Kidney epithelial cell (primary cell): ENCODE measurements around the gene AVPR2. TPM values are rescaled to one million over a fixed set of nuclear protein-coding genes. Genes with fewer than 3 reads are reported as not detected.

Source experiments
- DNase-seq: peaks from one replicate; pipeline ENCODE4 v3.0.0-alpha.2; 2010; ENCODE audit warnings: low read depth
- H3K27me3 ChIP-seq: 2 replicates; pipeline ENCODE4 v1.6.0; 2011; ENCODE audit warnings: low read length; ENCODE audit not compliant: control insufficient read depth, insufficient read depth
- H3K36me3 ChIP-seq: 2 replicates; pipeline ENCODE4 v1.5.1; 2011; ENCODE audit warnings: low read length; ENCODE audit not compliant: control insufficient read depth, insufficient read depth
- H3K4me3 ChIP-seq: 2 replicates; pipeline ENCODE4 v1.5.1; 2011; ENCODE audit warnings: low read depth, mild to moderate bottlenecking, control low read depth, low read length
- total RNA-seq: library from RNA; depleted of rRNA; stranded (reverse); fragments of >200 nt; gene quantifications from 2 replicates; pipeline ENCODE4 v1.2.3, GENCODE V29; 2015
- TF ChIP-seq, protein P1 (sequence below): IDR thresholded peaks from 2 replicates; pipeline ENCODE4 v1.5.1; 2011; ENCODE audit warnings: mild to moderate bottlenecking, moderate library complexity, low read length, control low read depth, inconsistent platforms; ENCODE audit not compliant: insufficient read depth, poor library complexity, severe bottlenecking

The AVPR2 gene
- total RNA-seq, 1 donor from 2014 or later: 0.08 TPM

DNA sequence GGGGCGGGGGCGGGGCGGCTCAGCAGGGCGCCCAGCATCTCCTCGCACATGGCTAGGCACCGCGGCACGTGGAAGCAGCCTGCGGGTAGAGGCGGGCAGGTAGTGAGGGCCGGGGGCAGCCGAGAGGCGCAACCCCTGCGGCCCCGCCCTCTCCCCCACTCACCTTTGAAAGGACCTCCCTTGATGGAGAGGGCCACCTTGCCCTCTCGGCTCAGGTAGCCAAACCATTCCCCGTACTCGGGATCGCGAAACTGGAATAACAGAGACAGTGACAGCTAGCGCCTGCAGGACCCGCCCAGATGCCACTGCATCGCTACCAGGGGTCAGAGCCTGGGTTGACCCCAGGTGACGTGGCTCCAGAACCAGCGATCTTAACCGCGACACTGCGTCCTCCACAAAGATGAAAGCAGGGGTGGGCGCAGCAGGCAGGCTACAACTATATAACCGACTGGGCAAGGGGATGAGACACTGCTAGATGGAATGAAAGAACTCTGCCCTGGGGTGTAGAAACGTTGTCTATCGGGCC, 30.9 kb downstream of the AVPR2 start:
- H3K36me3 ChIP-seq: no peaks in the 10 kb centered on the region
- H3K4me3 ChIP-seq: peak overlapping the region; percentile 37
- no peak for DNase-seq
- no peaks in the 10 kb centered on the region for H3K27me3 ChIP-seq
- TF ChIP-seq, protein P1, sequence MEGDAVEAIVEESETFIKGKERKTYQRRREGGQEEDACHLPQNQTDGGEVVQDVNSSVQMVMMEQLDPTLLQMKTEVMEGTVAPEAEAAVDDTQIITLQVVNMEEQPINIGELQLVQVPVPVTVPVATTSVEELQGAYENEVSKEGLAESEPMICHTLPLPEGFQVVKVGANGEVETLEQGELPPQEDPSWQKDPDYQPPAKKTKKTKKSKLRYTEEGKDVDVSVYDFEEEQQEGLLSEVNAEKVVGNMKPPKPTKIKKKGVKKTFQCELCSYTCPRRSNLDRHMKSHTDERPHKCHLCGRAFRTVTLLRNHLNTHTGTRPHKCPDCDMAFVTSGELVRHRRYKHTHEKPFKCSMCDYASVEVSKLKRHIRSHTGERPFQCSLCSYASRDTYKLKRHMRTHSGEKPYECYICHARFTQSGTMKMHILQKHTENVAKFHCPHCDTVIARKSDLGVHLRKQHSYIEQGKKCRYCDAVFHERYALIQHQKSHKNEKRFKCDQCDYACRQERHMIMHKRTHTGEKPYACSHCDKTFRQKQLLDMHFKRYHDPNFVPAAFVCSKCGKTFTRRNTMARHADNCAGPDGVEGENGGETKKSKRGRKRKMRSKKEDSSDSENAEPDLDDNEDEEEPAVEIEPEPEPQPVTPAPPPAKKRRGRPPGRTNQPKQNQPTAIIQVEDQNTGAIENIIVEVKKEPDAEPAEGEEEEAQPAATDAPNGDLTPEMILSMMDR: no peak

DNA sequence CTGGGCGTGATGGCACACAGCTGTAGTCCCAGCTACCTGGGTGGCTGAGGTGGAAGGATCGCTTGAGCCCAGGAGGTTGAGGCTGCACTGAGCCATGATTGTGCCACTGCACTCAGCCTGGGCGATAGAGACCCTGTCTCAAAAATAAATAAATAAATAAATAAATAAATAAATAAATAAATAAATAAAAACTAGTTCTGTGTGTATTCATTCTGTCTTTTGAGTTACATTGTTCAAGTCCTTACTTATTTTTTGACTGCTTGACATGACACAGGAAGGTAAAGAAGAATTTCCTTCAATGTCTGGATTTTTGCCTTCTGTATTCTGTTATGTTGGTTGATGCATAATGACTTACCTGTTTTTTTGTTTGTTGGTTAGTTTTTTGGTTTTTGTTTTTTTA, 32.6 kb downstream of the AVPR2 start:
- H3K4me3 ChIP-seq: no peak overlapping the region
- no peaks in the 10 kb centered on the region for H3K36me3 ChIP-seq
- H3K27me3 ChIP-seq: no peaks in the 10 kb centered on the region
- TF ChIP-seq, protein P1: no peak
- DNase-seq: no peak

GRCh38 chrX:153938226-153938786, 33.8 kb downstream of the AVPR2 start:
- Histone ChIP-seq H3K36me3 (no peaks in the 10 kb centered on the region), H3K4me3 (no peak overlapping the region), H3K27me3 (no peaks in the 10 kb centered on the region)
- DNase-seq: no peak
- TF ChIP-seq, protein P1: no peak

GRCh38 chrX:153939573-153939972, 35.1 kb downstream of the AVPR2 start:
- no peak for DNase-seq
- no peaks in the 10 kb centered on the region for H3K36me3 ChIP-seq
- TF ChIP-seq, protein P1: no peak
- H3K4me3 ChIP-seq: no peak overlapping the region
- H3K27me3 ChIP-seq: no peaks in the 10 kb centered on the region

GRCh38 chrX:153941336-153942252, 37.1 kb downstream of the AVPR2 start:
- DNase-seq: no peak
- no peaks in the 10 kb centered on the region for H3K27me3 ChIP-seq
- TF ChIP-seq, protein P1: no peak
- H3K36me3 ChIP-seq: no peaks in the 10 kb centered on the region
- H3K4me3 ChIP-seq: no peak overlapping the region
